HG02759 (cell line): ENCODE results near the gene SMARCD3.

Experiments used
- ATAC-seq: cut with Tn5 transposase; IDR thresholded peaks from one replicate; pipeline ENCODE4 v1.9.1; 2021; ENCODE audit warnings: mild to moderate bottlenecking, moderate library complexity; ENCODE audit not compliant: unreplicated experiment

SMARCD3 gene

DNA sequence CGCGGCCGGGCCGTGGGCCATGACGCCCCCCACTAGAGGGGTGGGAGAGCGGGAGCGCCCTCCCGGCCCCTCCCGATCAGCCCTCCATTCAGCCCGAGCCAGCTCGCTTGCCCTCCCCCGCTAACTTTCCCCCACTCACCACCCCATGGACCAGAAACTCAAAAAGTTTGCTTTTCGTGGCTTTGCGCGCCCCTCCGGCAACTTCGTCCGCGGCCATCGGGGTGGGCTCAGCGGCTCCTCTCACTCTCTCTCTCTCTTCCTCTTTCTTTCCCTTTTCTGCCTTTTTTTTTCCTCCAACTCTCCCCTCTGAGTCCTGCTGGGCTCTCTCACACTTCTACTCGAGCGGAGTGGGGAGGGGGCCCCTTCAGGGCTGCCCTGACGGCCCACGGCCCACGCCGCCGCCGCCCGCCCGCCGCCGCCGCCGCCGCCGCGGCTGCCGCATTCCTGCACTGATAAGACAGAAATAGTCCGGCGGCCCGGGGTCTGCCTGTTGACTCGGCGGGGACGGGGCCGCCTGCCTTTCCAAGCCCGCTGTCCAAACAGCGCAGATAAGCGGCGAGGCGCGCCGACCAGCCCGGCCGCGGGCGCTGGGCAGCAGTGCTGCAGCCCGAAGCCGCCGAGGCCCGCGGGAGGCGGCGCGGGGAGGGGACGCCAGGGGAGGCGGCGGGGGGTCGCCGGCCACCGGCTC, at the start of gene SMARCD3:
SMARCD3 (minus strand) TSS at position 349 of the 688 bp plus-strand sequence; CDS start at position 217, 132 bp downstream.
- no peak for ATAC-seq

DNA sequence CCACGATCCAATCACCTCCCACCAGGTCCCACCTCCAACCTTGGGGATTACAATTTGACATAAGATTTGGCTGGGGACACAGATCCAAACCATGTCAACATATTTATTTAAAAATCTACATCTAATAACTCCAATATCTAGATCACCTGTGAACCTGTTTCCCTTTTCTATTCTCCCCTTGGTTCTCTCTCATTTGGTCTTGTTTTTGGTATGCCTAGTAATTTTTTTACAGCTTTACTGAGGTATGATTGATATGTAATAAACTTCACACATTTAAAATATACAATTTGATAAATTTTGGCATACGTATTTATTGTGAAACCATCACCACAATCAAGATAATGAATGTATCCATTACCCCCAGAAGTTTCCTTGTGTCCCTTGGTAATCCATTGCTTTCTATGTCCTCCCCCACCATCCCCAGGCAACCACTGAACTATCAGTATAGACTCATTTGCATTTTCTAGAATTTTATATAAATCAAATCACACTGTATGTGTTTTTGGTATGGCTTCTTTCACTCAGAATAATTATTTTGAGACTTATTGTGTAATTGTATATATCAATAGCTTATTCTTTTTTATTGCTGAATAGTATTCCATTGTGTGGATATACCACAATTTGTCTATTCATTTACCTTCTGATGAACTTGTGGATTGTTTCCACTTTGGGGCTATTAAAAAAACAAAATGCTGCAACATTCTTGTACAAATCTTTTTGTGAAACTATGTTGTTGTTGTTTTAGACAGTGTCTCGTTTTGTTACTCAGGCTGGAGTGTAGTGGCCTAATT, 47.9 kb upstream of the SMARCD3 start:
- ATAC-seq = no peak

DNA sequence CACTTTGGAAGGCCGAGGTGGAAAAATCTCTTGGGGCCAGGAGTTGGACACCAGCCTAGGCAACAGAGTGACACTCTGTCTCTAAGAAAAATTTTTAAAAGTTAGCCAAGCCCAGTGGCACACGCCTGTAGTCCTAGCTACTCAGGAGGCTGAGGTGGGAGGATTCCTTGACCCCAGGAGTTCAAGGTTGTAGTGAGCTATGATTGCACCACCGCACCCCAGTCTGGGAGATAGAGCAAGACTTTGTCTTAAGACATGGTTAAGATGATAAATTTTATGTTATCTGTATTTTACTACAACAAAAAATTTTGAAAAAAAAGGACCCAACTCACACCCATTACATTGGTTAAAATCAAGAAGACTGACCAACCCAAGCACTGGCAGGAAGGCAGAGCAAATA, 44.4 kb upstream of the SMARCD3 start:
- ATAC-seq = no peak

DNA sequence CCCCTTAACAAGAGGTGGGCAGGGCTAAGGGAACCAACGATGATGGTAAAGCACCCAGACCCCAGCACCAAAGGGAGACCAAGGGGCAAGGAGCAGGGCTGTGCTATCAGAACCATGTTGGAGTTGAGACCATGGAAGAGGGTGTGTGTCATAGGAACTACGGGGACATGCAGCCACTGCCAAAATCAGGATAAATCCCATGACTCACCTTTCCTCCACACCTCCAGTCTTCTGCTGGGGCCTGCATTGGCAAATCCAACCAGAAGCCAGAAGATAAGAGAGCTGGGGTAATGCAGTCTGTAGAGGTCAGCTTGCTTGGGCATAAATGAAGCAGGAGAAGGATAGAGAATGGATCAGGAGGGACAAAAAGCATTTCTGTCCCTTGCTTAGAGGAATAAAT, 42.7 kb upstream of the SMARCD3 start:
- no peak for ATAC-seq

DNA sequence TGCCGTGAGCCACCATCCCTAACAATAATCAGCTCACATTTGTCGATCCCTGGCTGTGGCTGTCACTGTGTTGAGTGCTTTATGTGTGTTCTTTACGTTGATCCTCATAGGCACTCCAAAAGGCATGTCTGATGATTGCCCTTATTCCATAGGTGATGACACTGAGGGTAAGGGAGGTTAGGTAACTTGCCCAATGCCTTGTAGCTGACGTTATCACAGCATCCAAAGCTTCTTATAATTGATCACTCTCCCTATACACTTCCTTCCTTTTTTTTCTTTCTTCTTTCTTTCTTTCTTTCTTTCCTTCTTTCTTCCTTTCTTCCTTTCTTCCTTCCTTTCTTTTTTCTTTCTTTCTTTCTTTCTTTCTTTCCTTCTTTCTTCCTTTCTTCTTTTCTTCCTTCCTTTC, 41.9 kb upstream of the SMARCD3 start:
- ATAC-seq = no peak

DNA sequence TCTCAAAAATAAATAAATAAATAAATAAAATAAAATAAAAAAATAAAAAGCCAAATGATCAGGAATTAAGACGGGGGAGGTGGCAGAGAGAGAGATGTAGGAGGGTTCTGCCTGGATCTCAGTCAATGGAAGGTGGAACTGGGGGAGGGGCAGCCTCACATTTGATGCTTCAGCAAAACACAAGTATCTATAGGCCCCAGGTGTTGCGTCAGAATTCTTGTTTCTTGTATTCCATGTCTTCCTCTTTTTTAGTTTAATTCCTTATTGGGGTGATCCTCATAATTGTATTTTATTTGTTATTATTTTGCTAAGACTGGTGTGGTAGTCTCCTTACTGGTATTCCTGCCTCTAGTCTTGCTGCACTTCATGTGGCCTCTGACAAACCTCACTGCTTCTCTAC, 41.4 kb upstream of the SMARCD3 start:
- no peak for ATAC-seq

DNA sequence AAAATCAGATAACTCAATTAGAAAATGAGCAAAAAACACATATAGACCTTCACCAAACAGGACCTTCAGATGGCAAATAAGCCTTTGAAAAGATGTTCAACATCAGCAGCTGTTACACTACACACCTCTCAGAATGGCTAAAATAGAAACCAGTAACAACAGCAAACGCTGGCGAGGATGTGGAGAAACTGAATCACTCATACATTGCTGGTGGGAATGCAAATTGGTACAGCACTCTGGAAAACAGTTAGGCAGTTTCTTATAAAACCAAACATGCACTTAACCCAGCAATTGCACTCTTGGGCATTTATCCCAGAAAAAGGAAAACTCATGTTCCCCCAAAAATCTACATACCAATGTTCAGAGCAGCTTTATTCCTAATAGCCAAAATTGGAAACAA, 37.7 kb upstream of the SMARCD3 start:
- ATAC-seq = no peak

DNA sequence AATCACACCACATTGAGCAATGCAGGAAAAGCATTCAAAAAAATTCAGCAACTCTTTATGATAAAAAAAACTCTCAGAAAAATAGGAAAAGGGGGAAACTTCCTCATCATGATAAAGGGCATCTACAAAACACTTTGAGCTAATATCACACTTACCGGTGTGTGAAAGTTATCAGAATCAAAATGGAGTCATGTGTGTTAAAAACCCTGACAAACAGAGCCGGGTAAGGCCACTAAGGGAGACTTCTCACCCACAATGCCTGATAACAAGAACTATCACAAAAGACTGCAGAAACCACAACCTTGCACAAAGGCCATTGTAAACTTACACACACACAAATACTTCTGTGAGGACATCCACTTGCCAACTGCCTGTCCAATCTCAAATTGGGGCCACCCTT, 34.8 kb upstream of the SMARCD3 start:
- ATAC-seq = no peak

DNA sequence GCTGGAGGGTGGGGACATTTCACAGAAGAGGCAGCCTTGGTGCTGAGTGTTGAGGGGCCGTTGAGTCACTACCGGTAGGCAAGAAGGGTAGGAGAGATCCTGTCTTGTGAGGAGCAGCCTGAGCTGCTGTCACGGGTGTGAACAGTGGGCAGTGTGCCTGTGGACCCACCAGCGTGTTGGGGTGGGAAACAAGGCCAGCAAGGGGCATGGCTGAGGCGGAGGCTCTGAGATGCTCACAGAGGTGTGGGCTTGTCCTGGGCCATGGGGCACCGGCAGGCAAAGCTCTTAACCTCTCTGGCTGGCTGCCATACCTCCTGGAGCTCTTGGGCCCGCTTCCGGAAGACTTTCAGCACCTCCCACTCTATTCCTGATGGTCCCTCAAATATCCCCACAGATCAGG, 33.6 kb upstream of the SMARCD3 start:
- ATAC-seq = no peak

DNA sequence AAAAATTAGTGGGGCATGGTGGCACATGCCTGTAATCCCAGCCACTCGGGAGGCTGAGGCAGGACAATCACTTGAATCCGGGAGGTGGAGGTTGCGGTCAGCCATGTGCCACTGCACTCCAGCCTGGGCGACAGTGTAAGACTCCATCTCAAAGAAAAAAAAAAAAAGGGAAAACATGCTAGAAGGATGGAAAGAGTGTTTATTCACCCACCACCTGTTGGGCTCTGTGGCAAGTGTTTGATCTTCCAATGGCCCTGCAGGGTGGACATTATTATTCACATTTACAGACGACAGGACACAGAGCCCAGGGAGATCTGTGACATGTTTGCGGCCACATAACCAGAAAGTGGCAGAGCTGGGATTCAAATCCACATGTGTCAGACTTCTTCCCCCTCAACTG, 33.2 kb upstream of the SMARCD3 start:
- no peak for ATAC-seq

DNA sequence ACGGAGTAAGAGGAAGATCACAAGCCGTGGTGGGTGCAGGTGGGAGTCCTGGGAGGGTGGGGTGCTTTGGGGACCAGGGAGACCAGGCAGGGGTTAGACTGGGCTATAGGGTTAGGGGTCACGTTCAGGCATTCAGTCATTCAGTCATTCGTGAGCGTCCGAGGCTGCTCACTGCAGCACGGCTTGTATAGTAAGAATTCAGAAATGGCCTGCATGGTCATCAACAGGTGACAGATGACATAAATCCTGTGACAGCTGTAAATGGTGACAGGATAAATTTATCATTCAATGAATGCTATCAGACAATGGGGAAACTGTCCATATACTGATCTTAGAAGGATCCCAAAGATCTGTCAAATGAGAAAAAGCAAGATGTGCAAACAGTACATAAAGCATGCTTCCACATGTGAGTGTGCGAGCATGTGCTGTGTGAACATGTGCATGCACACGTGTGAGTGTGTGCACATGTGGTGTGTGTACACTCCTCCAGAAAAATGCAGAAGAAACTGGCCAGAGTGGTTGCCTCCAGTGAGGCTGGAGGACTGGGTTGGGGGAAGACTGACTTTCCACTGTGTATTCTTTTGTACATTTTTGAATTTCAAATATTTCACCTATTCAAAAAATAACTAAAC, 32.0 kb upstream of the SMARCD3 start:
- no peak for ATAC-seq

DNA sequence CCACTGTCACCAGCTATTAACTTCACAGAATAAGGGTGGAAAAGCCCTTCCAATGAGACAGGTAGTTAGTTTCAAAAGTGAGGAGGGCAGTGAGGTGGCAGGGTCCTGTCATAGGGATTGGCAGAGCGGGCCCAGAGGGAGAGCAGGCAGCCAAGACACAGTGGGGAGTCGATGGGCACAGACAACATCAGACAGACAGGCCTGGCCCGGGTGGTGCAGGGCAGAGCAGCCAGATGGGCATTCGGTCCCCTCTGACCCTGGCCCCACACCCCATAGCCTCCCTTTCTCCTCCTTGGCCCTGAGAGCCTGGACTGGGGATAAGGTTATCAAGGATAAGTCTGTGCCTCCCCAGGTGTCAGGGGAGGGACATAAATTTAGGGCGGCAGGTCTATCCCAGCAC, 31.4 kb upstream of the SMARCD3 start:
- no peak for ATAC-seq

DNA sequence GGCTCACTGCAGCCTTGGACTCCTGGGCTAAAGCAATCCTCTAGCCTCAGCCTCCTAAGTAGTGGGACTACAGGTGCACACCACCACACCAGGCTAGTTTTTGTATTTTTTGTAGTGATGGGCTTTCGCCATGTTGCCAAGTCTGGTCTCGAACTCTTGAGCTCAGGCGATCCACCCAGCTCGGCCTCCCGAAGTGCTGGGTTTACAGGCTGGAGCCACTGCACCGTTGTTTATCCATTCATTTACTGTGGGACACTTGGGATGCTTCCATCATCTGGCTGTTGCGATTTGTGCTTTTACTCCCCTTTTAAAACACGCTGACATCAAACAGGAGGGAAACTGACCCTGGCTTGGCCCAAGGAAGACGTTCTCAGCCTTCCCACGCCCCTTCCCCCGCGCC, 30.5 kb upstream of the SMARCD3 start:
- no peak for ATAC-seq

DNA sequence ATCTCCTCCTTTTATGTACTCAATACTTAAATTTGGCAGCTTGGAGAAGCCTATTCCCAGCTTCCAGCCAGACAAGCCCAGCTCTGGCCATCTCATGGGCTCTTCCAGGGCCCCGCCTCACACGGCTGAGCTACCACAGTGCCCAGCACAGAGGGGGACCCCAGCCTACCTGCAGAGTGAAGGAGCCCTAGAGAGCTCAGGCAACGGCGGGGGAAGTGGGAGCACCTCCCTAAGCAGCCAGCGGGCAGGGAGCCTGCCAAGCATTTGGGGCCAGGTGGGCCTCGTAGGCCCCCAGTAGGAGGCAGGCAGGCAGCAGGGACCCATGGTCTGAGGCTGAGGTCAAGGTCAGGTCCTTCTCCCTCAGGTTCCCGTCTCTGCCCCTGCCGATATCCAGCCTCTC, 29.1 kb upstream of the SMARCD3 start:
- ATAC-seq = no peak

DNA sequence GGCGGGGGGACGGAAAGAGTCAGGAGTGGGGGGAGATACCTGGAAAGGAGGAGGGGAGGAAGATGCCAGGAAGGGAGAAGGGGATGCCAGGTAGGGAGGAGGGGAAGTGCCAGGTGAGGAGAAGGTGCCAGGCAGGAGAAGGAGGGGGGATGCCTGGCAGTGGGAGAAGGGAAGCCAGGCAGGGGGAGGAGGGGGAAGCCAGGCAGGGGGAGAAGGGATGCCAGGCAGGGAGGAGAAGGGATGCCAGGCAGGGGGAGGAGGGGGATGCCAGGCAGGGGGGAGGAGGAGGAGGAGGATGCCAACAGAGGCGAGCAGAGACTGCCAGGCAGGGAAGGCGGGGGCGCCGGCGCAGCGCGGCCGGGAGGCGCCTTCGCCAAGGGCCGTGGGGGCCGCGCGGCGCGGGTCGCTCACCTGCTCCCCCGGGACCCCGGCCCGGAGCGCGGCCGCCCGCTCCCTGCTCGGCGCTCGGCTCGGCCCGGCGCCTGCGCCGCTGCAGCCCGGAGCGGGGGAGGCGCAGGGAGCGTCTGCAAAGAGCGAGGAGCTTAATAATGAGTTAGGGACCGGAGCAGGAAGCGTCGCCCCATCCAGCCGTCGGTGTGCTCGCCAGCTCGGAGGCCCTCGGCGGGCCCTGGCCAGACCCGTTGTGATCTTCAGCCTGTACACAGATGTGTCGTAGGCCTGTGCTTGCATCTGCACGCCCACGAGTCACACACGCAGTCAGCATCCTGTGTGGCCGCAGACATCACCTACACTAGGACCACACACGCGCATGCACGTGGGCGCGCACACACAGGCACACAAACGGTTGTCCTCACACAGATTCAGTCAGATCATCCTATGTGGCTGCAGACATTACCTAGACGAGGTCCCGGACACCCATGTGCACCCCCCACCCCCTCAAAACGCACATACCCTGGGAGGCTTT, 28.4 kb upstream of the SMARCD3 start:
- ATAC-seq = peak; percentile 79

DNA sequence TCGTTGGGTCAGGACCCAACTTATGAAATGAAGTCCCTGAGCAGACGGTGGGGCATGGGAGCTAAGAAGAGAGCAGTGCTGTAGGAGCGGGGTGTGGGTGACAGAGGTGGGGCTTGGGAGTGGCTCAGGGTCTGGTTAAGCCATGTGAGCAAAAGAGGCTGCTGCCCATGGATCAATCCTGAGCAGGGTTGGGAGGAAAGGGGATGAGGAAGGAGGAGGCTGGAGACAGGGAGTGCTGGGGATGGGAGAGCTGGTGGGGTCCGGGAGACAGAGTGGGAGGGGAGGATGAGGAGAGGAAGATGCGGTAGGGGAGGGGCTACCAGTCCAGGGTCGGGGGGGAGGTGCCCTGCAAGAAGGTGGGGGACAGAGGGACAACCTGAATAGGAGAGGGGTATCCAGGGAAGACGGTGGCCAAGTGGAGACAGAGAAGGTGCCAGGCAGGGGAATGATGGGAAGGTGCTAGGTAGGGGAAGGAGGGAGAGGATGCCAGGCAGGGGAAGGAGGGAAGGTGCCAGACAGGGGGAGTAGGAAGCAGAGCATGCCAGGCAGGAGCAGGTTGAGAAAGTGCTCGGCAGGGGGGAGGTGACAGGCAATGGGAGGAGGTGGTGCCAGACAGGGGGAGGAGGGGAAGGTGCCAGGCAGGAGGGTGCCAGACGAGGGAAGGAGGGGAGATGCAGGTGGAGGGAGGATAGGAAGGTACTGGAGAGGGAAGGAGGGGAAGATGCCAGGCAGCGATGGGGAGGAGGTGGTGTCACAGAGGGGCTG, 27.5 kb upstream of the SMARCD3 start:
- no peak for ATAC-seq

DNA sequence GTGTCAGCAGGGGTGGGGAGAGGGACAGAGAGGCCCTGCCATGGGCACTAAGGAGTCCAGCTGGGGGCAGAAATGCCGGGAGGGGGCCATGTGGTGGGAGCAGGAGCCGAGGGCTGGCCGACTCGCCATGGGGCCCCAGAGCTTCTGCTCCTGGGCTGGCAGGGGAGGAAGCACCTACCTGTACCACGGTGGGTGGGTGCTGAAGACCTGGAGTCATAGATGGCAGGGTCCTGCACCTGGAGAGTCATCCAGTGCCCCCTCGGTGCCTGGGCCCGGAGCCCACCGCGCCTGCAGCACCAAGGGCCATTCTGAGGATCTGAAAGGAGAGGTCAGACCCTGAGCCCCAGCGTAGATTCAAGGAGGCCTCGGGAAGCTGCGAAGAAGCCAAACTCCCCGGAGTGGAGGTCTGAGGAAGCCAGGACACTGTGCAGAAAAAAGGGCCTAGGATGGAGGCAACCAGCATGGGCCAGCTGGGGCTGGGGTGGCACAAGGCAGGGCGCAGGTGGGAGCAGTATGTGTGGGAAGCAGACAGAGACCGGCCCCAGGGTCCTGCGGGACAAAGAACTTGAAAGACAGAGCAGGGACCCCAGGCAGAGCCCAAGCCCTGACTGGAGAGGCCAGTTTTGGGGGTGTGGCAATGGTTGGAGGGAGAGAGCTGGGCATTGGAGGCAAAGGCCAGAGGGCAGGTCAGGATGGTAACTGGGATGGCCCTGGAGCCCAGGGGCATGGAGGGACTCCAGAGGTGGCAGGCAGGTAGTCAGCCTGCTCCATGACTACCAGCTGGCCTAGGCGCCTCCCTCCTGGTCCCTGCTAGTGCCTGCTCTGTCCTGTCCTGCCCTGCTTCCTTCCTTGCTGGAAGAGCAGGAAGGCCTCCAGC, 26.7 kb upstream of the SMARCD3 start:
- ATAC-seq = no peak

DNA sequence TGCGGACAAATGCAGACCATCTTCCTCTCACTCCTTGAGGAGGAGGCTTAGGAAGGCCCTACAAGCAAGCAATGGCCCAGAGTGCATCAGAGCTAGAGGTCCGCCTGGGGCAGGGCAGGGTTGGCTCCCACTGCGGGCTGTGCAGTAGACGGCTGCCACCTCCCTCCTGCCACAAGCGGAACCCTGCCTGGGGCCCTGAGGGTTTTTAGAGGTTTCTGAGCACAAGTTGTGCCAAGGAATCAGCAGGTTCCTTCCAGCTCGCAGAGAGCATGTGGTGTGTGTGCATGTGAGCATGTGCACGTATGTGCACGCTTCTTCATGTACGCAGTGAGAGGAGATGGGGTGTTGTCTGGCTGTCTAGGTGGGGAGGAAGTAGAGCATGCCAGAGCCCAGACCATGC, 25.9 kb upstream of the SMARCD3 start:
- ATAC-seq = no peak

DNA sequence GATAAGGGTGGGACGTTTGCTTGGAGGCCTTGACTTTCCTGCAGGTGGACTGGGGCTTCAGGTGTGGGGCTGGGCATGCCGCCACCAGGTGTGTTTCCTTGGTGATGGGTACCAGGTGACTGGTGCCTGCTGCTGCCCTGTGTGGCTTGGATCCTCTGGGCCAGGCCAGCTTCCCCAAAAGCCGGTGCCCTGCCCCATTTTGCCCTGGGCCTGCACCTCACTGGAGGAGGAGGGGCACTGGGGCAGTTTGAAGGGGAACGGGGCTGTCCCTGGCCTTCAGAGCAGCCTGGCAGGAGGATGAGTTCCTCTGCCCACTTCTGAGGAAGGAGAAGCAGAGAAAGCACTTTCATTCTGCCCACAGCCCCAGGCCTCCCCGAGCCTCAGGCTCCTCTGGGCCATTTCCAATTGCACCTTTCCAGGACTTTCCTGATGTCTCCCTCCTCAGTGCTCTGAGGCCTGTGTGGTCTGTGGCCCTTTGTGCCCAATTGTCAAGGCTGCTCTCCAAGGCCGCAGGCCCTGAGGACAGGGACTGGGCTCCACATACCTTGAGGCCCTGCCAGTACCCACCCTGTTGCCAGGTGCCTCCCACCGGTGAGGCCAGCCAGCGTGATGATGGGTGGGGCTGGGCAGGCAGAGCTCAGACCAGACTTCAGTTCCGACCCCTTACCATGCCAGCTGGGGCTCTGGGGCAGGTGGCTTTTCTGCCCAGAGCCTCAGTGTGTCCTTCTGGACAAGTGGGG, 25.3 kb upstream of the SMARCD3 start:
- ATAC-seq = no peak
